Activated naive CD8-positive, alpha-beta T cell treated with anti-CD3 and anti-CD28 coated beads, Interleukin-2, amount 50 U/mL, for 16 hours (primary cell): ENCODE measurements around the gene HIP1.
"Not testable (repeated sequence)": the region's sequence is repeated elsewhere in the genome, so short reads cannot be mapped to it uniquely, and the experiment has no call there.

Experiments used
- DNase-seq: peaks from one replicate; pipeline ENCODE4 v3.0.0-alpha.2; 2020; ENCODE audit warnings: low read depth, low spot score

Gene HIP1

GRCh38 chr7:75644589-75644988 is 94.2 kb downstream of the HIP1 start:
- no peak for DNase-seq

- peak; percentile 18 for DNase-seq
Observed at GRCh38 chr7:75642810-75643486, 95.8 kb downstream of the HIP1 start.

GRCh38 chr7:75640201-75640600 is 98.5 kb downstream of the HIP1 start:
- DNase-seq, result no peak

- no peak for DNase-seq
Observed at GRCh38 chr7:75639886-75640190, 98.9 kb downstream of the HIP1 start.

GRCh38 chr7:75639071-75639885 is 99.5 kb downstream of the HIP1 start:
- DNase-seq, result no peak

GRCh38 chr7:75638594-75639070 is 100.1 kb downstream of the HIP1 start:
- DNase-seq, result no peak

GRCh38 chr7:75637854-75638593 is 100.7 kb downstream of the HIP1 start:
- DNase-seq, result no peak

- DNase-seq, result no peak
Observed at GRCh38 chr7:75635036-75635435, 103.7 kb downstream of the HIP1 start.

GRCh38 chr7:75632587-75632986 is 106.2 kb downstream of the HIP1 start:
- DNase-seq, result not testable (repeated sequence)

GRCh38 chr7:75631711-75632110 is 107.0 kb downstream of the HIP1 start:
- DNase-seq, result no peak

GRCh38 chr7:75630549-75630948 is 108.2 kb downstream of the HIP1 start:
- no peak for DNase-seq

- no peak for DNase-seq
Observed at GRCh38 chr7:75629044-75629443, 109.7 kb downstream of the HIP1 start.

GRCh38 chr7:75628055-75628454 is 110.7 kb downstream of the HIP1 start:
- no peak for DNase-seq

- no peak for DNase-seq
Observed at GRCh38 chr7:75626954-75627353, 111.8 kb downstream of the HIP1 start.

GRCh38 chr7:75625868-75626267 is 112.9 kb downstream of the HIP1 start:
- DNase-seq, result no peak

GRCh38 chr7:75624134-75624832 is 114.5 kb downstream of the HIP1 start:
- no peak for DNase-seq

GRCh38 chr7:75623390-75624133 is 115.2 kb downstream of the HIP1 start:
- DNase-seq, result no peak

- no peak for DNase-seq
Observed at GRCh38 chr7:75621124-75621523, 117.6 kb downstream of the HIP1 start.

- DNase-seq, result no peak
Observed at GRCh38 chr7:75619636-75620035, 119.1 kb downstream of the HIP1 start.

- DNase-seq, result no peak
Observed at GRCh38 chr7:75617634-75618234, 121.0 kb downstream of the HIP1 start.
